Upper lobe of left lung (tissue), 6 donors: Measurements from ENCODE around the gene ACTL6B. TPM values are rescaled to one million over a fixed set of nuclear protein-coding genes. Genes with fewer than 3 reads are reported as not detected.

Source experiments
- ATAC-seq, 2 donors: fragments of 200-7000 bp; cut with Tn5 transposase; one replicate each; pipeline ENCODE4 v1.9.1; 2022; ENCODE audit warnings: mild to moderate bottlenecking in 2 of 2, moderate library complexity in 2 of 2; ENCODE audit not compliant: low FRiP score in 2 of 2
- DNase-seq, 2 donors: peaks; one replicate each; pipeline ENCODE4 v3.0.0-alpha.2; 2019 to 2020
- H3K27ac ChIP-seq, 4 donors: fragments of 200-600 bp; sonication (generic); one replicate each; pipeline ENCODE4 v1.5.1; 2016 to 2019
- H3K27me3 ChIP-seq, 4 donors: fragments of 200-600 bp; sonication (generic); one replicate each; pipeline ENCODE4 v1.5.1; 2017 to 2019
- H3K36me3 ChIP-seq, 4 donors: fragments of 200-600 bp; sonication (generic); one replicate each; pipeline ENCODE4 v1.5.1; 2016 to 2019
- H3K4me1 ChIP-seq, 4 donors: fragments of 200-600 bp; sonication (generic); one replicate each; pipeline ENCODE4 v1.5.1; 2018 to 2019
- H3K4me3 ChIP-seq, 4 donors: fragments of 200-600 bp; sonication (generic); one replicate each; pipeline ENCODE4 v1.5.1; 2017 to 2019; ENCODE audit warnings: mild to moderate bottlenecking in 2 of 4, moderate library complexity in 1 of 4
- H3K9me3 ChIP-seq, 4 donors: fragments of 200-600 bp; sonication (generic); one replicate each; pipeline ENCODE4 v1.5.1; 2018 to 2019
- EP300 ChIP-seq, 4 donors: sonication (generic); formaldehyde crosslinking; IDR thresholded peaks; one replicate each; pipeline ENCODE4 v1.5.1; 2017; ENCODE audit warnings: antibody characterized with exemption in 4 of 4, control low read depth in 2 of 4
- POLR2A ChIP-seq, 4 donors: fragments of 450-650 bp; IDR thresholded peaks; one replicate each; pipeline ENCODE4 v1.5.1; 2016 to 2017; ENCODE audit warnings: antibody characterized with exemption in 4 of 4, mild to moderate bottlenecking in 2 of 4
- POLR2AphosphoS5 ChIP-seq, 2 donors: sonication (generic); formaldehyde crosslinking; IDR thresholded peaks; one replicate each; pipeline ENCODE4 v1.5.1; 2017; ENCODE audit warnings: antibody characterized with exemption in 2 of 2
- WGBS, 2 donors: methylation state at CpG; one replicate each; pipeline ENCODE4 v1.1.5; 2017 to 2018; 5-methylcytosine and 5-hydroxymethylcytosine counted together
- total RNA-seq, 6 donors: library from RNA; depleted of rRNA in 4 of 6; stranded (reverse); fragments of >200 nt in 4 of 6; gene quantifications; one replicate each; pipeline versions ENCODE4 v1.1.0 to v1.2.1, GENCODE V29; 2016 to 2021
- TF ChIP-seq, protein P1 (sequence below), 6 experiments: fragments of 450-650 bp in 4 of 6; fragments of 200-600 bp in 2 of 6; sonication (generic) in 2 of 6; IDR thresholded peaks; one replicate each; pipeline ENCODE4 v1.5.1; 2016 to 2019; ENCODE audit warnings: antibody characterized with exemption in 6 of 6
- donor health status: DM: no; HTN: no; CAD: no; lungs with moderate emphysema.
- donor health status: DM: no; HTN: yes; CAD: no; lungs with severe emphysema.

Gene ACTL6B
- total RNA-seq, 6 donors from 2014 or later: not detected

DNA sequence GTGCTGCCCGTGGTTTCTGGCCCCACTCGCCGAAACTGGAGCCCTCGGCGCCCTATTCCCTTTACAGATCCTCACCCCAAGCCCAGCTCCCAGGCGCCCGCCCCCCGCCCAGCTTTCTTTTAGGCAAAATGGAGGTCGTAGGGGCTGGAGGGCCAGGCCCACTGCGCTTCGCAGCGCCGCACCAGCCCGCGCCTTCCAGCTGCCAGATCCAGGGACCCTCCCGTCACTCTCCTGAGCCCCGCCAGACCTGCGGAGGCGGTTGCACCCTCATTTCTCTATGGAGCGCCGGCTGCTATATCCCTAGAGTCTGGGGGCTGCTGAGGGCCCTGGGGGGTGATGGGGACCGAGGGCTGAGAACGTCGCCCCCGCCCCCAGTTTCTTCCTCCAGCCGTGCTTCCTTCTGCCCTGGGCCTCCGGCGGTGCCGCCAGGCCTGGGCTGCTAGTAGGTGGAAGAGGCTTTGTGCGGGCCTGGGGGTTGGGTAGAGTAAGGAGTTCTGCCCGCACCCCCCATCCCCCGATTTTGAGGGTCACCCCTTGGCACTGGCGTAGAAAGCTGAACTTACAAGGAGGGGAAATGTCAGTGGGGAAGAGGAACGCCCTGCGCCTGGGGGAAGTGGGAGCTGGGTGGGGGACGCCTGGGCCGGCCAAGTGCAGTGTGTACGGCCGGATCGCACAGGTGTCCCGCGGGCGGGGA lies 18.3 kb upstream of the ACTL6B start:
- peak in 1 of 2 donors; percentile 87 for DNase-seq
- peaks cover 21 to 34% (median 33%) of the 10 kb centered on the region in 4 donors for H3K36me3 ChIP-seq
- no peak for ATAC-seq
- H3K27ac ChIP-seq: peak overlapping the region; percentile 97 to 100 (median 100)
- no peak for TF ChIP-seq EP300 (IDR thresholded peaks at IDR 0.05)
- TF ChIP-seq POLR2A (IDR thresholded peaks at IDR 0.05): no peak
- TF ChIP-seq POLR2AphosphoS5 (IDR thresholded peaks at IDR 0.05): no peak
- TF ChIP-seq, protein P1, sequence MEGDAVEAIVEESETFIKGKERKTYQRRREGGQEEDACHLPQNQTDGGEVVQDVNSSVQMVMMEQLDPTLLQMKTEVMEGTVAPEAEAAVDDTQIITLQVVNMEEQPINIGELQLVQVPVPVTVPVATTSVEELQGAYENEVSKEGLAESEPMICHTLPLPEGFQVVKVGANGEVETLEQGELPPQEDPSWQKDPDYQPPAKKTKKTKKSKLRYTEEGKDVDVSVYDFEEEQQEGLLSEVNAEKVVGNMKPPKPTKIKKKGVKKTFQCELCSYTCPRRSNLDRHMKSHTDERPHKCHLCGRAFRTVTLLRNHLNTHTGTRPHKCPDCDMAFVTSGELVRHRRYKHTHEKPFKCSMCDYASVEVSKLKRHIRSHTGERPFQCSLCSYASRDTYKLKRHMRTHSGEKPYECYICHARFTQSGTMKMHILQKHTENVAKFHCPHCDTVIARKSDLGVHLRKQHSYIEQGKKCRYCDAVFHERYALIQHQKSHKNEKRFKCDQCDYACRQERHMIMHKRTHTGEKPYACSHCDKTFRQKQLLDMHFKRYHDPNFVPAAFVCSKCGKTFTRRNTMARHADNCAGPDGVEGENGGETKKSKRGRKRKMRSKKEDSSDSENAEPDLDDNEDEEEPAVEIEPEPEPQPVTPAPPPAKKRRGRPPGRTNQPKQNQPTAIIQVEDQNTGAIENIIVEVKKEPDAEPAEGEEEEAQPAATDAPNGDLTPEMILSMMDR (IDR thresholded peaks at IDR 0.05): no peak
- H3K4me3 ChIP-seq: peak overlapping the region; percentile 87 to 96 (median 94)
- 1% methylated on average over 23 of the region's 43 CpGs for WGBS, 2 donors
- peaks cover 11 to 43% (median 24%) of the 10 kb centered on the region in 4 donors for H3K4me1 ChIP-seq
- H3K27me3 ChIP-seq: no peaks in the 10 kb centered on the region
- H3K9me3 ChIP-seq: no peaks in the 10 kb centered on the region

DNA sequence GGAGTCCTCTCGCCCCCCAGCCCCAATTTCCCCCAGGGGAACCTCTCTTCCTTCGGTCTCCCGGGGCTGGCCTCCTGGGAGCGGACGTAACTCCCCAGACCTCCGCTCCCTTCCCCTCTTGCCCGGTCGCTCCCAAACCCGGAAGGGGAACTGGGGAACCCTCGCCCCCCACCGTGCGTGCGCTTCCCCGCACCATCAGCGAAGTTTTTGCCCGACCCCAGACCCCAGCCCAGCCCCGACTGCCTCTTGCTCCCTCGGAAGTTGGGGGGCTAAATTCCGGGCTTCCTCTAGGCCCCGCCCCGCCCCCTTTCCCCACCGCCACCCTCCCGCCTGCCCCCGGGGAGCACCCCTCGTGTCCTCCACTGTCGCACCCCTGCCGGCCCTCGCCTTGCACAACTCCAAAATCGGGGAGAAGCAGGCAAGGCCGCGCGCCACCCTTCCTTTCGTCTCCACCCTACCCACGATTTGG lies 17.7 kb upstream of the ACTL6B start:
- peaks cover 6 to 39% (median 20%) of the 10 kb centered on the region in 4 donors for H3K4me1 ChIP-seq
- WGBS, 2 donors: 0 to 2% methylated on average over 4 to 15 of the region's 34 CpGs
- peak overlapping the region; percentile 97 to 100 (median 100) for H3K27ac ChIP-seq
- H3K27me3 ChIP-seq: no peaks in the 10 kb centered on the region
- TF ChIP-seq, protein P1 (IDR thresholded peaks at IDR 0.05): no peak
- TF ChIP-seq POLR2AphosphoS5 (IDR thresholded peaks at IDR 0.05) (no peak), EP300 (IDR thresholded peaks at IDR 0.05) (no peak), POLR2A (IDR thresholded peaks at IDR 0.05) (no peak)
- peaks cover 21 to 28% (median 27%) of the 10 kb centered on the region in 4 donors for H3K36me3 ChIP-seq
- no peaks in the 10 kb centered on the region for H3K9me3 ChIP-seq
- peak in 1 of 2 donors; percentile 1 for ATAC-seq
- peak overlapping the region; percentile 87 to 96 (median 94) for H3K4me3 ChIP-seq
- peak in 1 of 2 donors; percentile 88 for DNase-seq

DNA sequence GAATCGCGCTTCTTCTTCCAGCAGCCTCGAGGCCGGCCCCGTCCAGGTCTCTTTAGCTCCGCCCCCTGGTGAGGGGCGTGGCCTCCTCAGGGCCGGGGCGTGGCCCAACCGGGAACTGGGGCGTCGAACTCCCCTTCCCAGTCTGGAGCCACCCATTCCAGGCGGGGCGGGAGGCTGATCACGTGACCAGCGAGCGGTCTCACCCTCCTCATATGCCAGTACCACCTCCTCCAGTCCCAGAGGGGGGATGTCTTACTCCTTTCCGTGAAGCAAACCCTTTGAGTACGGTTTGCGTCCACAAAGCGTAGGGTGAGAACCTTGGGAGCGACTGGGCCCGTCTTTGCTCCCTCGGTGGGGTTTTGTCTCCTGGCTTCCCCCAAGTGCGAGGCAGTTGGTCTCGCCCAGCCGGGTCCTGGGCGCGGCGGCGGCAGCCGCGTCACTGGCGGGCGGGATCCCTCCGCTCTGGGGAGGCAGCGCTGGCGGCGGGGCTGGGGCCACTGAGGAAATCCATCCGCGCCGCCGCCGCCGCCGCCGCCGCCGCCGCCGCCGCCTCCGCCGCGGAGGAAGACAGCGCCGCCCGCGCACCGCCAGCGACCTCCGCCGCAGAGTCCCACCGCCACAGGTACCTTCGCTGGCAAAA lies 17.2 kb upstream of the ACTL6B start, which contains the start of gene GNB2:
Gene GNB2 (plus strand): TSS at position 439 of the 640 bp plus-strand sequence. CDS start 2,526 bp downstream, outside the sequence.
- WGBS, 2 donors: 0% methylated on average over 13 to 27 of the region's 65 CpGs
- peaks cover 6 to 34% (median 18%) of the 10 kb centered on the region in 4 donors for H3K4me1 ChIP-seq
- peak in 3 of 4 donors; percentile 55 to 93 (median 86) for TF ChIP-seq POLR2A (IDR thresholded peaks at IDR 0.05)
- TF ChIP-seq, protein P1 (IDR thresholded peaks at IDR 0.05): peak in 3 of 6 experiments; percentile 27 to 32 (median 31)
- peak in 1 of 4 donors; percentile 69 for TF ChIP-seq EP300 (IDR thresholded peaks at IDR 0.05)
- peak; percentile 86 to 95 for TF ChIP-seq POLR2AphosphoS5 (IDR thresholded peaks at IDR 0.05)
- H3K27me3 ChIP-seq: no peaks in the 10 kb centered on the region
- peak within 1 kb of the TSS; percentile 87 to 96 (median 94) for H3K4me3 ChIP-seq
- H3K36me3 ChIP-seq: peaks cover 16 to 22% (median 21%) of the 10 kb centered on the region in 4 donors
- no peaks in the 10 kb centered on the region for H3K9me3 ChIP-seq
- H3K27ac ChIP-seq: peak within 1 kb of the TSS; percentile 97 to 100 (median 100)
- peak; percentile 100 for DNase-seq
- peak; percentile 93 to 97 for ATAC-seq

DNA sequence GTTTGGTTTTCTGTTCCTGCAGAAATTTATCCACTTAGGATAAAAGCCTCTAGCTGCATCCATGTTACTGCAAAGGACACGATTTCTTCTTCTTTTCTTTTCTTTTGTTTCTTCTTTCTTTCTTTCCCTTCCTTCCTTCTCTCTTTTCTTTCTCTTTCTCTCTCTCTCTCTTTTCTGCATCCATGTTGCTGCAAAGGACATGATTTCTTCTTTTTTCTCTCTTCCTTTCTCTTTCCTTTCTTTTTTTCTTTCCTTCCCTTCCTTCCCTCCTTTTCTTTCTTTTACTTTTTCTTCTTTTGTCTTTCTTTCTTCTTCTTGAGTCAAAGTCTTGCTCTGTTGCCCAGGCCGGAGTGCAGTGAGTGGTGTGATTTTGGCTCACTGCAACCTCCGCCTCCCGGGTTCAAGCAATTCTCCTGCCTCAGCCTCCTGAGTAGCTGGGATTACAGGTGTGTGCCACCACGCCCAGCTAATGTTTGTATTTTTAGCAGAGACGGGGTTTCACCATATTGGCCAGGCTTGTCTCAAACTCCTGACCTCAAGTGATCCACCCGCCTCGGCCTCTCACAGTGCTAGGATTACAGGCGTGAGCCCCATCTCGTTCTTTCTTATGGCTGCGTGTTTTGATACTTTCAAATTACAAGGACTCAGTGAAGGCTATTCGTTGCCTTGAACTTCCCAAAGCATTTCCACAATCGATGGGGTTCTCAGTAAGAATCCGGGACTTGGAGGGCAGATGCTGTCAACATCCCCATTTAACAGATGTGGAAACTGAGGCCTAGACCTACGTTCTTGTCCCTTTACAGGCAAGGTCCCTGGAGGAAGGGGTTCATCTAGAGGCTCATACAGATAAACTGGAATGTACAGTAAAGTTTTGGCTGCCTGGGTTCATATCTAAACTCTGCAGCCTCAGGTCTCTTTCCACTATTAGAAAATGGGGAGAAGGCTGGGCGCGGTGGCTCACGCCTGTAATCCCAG lies 15.4 kb upstream of the ACTL6B start:
- Histone ChIP-seq H3K9me3 (no peaks in the 10 kb centered on the region), H3K36me3 (peaks cover 0 to 5% (median 4%) of the 10 kb centered on the region in 4 donors), H3K4me3 (no peak overlapping the region), H3K27me3 (no peaks in the 10 kb centered on the region), H3K27ac (no peak overlapping the region), H3K4me1 (peaks cover 6 to 21% (median 15%) of the 10 kb centered on the region in 4 donors)
- WGBS, 2 donors: 92 to 95% methylated on average over 17 to 18 of the region's 18 CpGs
- no peak for TF ChIP-seq POLR2AphosphoS5 (IDR thresholded peaks at IDR 0.05)
- no peak for TF ChIP-seq POLR2A (IDR thresholded peaks at IDR 0.05)
- no peak for TF ChIP-seq EP300 (IDR thresholded peaks at IDR 0.05)
- TF ChIP-seq, protein P1 (IDR thresholded peaks at IDR 0.05): no peak
- ATAC-seq: no peak
- DNase-seq: no peak
